ENCODE data around the gene ANKRD6.

Gene ANKRD6

DNA sequence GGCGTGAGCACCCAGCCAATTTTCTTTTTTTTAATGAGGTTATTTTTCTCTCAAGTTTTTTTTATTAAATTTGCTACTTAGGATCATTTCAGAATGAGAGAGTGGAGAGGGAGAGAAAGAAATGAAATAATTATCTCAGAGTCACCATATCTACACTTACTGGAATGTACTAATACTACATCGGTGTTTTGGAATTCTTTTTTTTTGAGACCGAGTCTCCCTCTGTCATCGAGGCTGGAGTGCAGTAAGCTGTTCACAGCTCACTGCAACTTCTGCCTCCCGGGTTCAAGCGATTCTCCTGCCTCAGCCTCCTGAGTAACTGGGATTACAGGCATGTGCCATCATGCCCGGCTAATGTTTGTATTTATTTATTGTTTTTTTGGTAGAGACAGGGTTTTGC is 27.8 kb downstream of the ANKRD6 start:
- TF ChIP-seq, protein P1, sequence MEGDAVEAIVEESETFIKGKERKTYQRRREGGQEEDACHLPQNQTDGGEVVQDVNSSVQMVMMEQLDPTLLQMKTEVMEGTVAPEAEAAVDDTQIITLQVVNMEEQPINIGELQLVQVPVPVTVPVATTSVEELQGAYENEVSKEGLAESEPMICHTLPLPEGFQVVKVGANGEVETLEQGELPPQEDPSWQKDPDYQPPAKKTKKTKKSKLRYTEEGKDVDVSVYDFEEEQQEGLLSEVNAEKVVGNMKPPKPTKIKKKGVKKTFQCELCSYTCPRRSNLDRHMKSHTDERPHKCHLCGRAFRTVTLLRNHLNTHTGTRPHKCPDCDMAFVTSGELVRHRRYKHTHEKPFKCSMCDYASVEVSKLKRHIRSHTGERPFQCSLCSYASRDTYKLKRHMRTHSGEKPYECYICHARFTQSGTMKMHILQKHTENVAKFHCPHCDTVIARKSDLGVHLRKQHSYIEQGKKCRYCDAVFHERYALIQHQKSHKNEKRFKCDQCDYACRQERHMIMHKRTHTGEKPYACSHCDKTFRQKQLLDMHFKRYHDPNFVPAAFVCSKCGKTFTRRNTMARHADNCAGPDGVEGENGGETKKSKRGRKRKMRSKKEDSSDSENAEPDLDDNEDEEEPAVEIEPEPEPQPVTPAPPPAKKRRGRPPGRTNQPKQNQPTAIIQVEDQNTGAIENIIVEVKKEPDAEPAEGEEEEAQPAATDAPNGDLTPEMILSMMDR (IDR thresholded peaks at IDR 0.05; ENCODE audit: control insufficient read depth, insufficient read depth, low read depth, low read length, missing control alignments), result no peak
- no peak for DNase-seq (ENCODE audit: low read depth)
- no peak overlapping the region for H3K4me3 ChIP-seq (ENCODE audit: control insufficient read depth, low read depth, low read length)

DNA sequence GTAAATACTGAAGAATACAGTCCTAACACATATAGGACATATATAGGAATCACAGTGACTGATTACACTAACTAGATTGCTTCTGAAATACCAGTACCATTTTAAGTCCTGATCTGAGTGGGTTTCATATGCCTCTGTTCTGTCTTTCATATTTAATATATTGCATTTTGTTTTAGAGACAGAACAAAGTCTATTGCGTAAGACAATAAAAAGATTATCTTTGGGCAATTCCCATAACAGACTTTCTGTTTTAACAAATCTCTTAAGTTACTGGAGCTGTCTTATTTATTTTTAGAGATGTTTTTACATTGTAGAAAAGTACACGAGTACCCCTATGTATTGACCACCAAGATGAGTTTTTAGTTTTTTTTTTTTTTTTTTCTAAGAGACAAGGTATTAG is 29.6 kb downstream of the ANKRD6 start:
- DNase-seq (ENCODE audit: low read depth), result no peak
- TF ChIP-seq, protein P1 (IDR thresholded peaks at IDR 0.05; ENCODE audit: control insufficient read depth, insufficient read depth, low read depth, low read length, missing control alignments), result no peak
- no peak overlapping the region for H3K4me3 ChIP-seq (ENCODE audit: control insufficient read depth, low read depth, low read length)

DNA sequence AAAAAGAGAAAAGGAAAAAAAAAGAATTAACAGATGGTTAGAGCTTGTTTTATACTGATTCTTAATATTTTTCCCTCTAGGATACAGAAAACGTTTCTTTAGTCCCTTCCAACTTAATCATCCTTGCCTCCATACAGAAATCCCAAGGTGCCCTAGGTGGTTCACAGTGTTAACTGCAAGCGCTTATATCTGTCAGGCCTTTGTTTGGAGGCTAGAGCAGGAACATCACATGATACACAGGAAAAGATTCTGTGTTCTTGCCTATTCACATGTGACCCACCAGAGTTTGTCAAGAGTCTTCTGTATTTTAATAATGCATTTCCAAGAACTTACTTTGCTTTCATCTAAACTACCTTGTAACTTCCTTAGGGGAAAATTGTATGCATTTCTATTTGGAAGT is 31.3 kb downstream of the ANKRD6 start:
- TF ChIP-seq, protein P1 (IDR thresholded peaks at IDR 0.05; ENCODE audit: control insufficient read depth, insufficient read depth, low read depth, low read length, missing control alignments), result no peak
- no peak overlapping the region for H3K4me3 ChIP-seq (ENCODE audit: control insufficient read depth, low read depth, low read length)
- no peak for DNase-seq (ENCODE audit: low read depth)

DNA sequence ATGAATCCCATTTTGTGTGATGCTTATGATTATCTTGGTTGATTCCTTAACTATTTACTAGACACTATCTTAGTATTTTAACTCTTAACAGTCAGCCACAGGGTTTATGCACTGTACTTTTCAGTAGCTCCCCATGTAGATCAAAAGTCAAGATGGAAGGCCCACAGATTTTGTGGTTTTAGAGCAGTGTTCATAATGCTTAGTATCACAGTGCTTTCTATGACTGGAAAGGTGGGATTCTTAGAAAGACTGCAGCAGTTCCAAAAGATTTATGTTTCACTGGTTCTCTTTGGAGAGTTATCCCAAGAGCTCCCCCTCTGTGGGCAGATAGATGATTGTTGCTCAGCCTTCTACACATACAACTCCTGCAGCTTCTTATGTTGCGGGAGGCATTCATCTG is 34.5 kb downstream of the ANKRD6 start:
- TF ChIP-seq, protein P1 (IDR thresholded peaks at IDR 0.05; ENCODE audit: control insufficient read depth, insufficient read depth, low read depth, low read length, missing control alignments), result no peak
- no peak for DNase-seq (ENCODE audit: low read depth)
- no peak overlapping the region for H3K4me3 ChIP-seq (ENCODE audit: control insufficient read depth, low read depth, low read length)

DNA sequence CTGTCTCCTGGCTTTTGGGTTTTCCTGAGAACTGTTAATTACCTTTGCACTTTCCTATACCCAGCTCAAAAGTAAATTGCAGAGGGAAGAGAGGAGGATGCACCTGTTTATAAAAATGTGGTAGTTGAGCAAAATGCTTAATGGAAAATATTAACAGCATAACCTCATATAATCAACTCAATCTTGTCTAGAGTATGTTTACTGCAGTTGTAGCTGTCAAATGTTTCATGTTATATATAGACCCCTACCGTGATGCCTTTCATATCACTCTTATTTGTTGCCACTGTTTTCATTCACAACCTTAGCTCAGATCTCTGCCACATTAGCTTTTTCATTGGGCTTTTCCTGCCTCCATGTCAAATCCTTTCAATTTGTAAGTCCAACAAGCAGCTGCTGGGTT is 36.0 kb downstream of the ANKRD6 start:
- TF ChIP-seq, protein P1 (IDR thresholded peaks at IDR 0.05; ENCODE audit: control insufficient read depth, insufficient read depth, low read depth, low read length, missing control alignments), result no peak
- no peak overlapping the region for H3K4me3 ChIP-seq (ENCODE audit: control insufficient read depth, low read depth, low read length)
- no peak for DNase-seq (ENCODE audit: low read depth)

DNA sequence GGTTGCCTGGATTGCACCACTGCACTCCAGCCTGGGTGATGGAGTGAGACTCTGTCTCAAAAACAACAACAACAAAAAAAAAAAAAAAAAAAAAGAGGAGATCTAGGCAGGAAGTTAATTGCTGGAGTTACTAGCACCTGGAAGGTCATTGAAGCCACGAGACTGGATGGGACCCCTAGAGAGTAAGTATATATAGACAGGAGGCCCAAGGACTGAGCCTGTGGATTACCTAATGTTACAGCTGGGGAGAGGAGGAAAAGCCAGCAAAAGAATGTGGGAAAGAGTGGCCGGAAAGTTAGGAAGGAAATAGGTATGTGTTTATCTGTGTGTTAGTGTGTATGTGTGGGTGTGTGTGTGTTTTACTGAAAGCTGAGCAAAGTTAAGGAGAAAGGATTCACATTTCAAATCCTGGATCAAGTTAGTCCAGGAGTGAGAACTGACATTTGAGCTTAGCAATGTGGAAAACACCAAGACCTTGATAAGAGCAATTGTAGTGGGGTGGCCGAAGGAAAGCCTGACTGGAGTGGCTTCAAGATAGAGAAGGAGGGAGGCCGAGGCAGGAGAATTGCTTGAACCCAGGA is 38.4 kb downstream of the ANKRD6 start:
- no peak overlapping the region for H3K4me3 ChIP-seq (ENCODE audit: control insufficient read depth, low read depth, low read length)
- TF ChIP-seq, protein P1 (IDR thresholded peaks at IDR 0.05; ENCODE audit: control insufficient read depth, insufficient read depth, low read depth, low read length, missing control alignments), result no peak
- no peak for DNase-seq (ENCODE audit: low read depth)

DNA sequence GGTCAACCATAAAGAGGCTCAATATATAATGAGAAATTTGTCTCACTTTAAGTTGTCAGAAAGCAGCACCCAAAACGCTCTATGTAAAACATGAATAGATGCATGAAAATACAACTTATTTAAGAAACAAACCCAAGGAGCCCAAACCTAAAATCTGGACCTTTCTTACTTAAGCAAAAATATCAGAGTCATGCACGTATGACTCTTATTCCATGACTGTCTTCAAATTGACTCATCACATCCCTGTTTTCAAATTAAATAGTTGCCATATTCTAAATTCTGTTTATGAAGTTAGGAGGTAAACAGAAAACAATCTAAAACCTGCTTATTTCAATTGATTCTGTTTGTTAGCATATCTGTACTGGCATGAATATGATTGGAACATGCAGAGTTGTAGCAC is 42.1 kb downstream of the ANKRD6 start:
- TF ChIP-seq, protein P1 (IDR thresholded peaks at IDR 0.05; ENCODE audit: control insufficient read depth, insufficient read depth, low read depth, low read length, missing control alignments), result no peak
- no peak overlapping the region for H3K4me3 ChIP-seq (ENCODE audit: control insufficient read depth, low read depth, low read length)
- DNase-seq (ENCODE audit: low read depth), result no peak

Measured in AG09309 (cell line).